HepG2 (cell line): ENCODE results near the gene LDLR. TPM values are rescaled to one million over a fixed set of nuclear protein-coding genes. Genes with fewer than 3 reads are reported as not detected.
A peak's percentile ranks its signal among the peaks of the same experiment; 100 is the strongest.

Source experiments
- ATAC-seq: fragments of 200-7000 bp; cut with Tn5 transposase; 3 replicates; pipeline ENCODE4 v1.9.1; 2020; ENCODE audit warnings: mild to moderate bottlenecking, moderate library complexity
- Bru-seq: library from RNA; stranded (reverse); fragments of 400-500 nt; gene quantifications from one replicate; lab custom pipeline; 2021; lab: Mats Ljungman, UMichigan
- BruChase-seq, 2 experiments: library from RNA; stranded (reverse); fragments of 400-500 nt; gene quantifications; one replicate each; lab custom pipeline; 2021; lab: Mats Ljungman, UMichigan
- BruUV-seq: library from RNA; stranded (reverse); fragments of 400-500 nt; replicated peaks from 2 replicates; lab custom pipeline; 2021; lab: Mats Ljungman, UMichigan
- CTCF ChIA-PET: fragments of 300-600 bp; formaldehyde crosslinking; extraction: SDS; loops from one replicate; lab custom pipeline; 2021; ENCODE audit warnings: low total read pairs, inconsistent platforms, low intra/inter-chr PET ratio; lab: Yijun Ruan, JAX
- POLR2A ChIA-PET: fragments of 350-600 bp; sonication (Branson Sonifier 250); formaldehyde crosslinking; loops from one replicate; lab custom pipeline; 2020; ENCODE audit warnings: antibody characterized with exemption, inconsistent platforms; lab: Yijun Ruan, JAX
- DNase-seq: peaks from one replicate; pipeline ENCODE4 v3.0.0-alpha.2; 2015; ENCODE audit warnings: low spot score
- FAIRE-seq: peaks from 3 replicates; lab custom pipeline; 2011; peaks lifted over from hg19 to GRCh38; lab: Jason Lieb, UNC
- H2AFZ ChIP-seq: one replicate; pipeline ENCODE4 v1.6.1; 2011; ENCODE audit warnings: low read length, inconsistent platforms
- H3K27ac ChIP-seq: fragments of 300-600 bp; 3 replicates; pipeline ENCODE4 v1.8.0; 2011; ENCODE audit warnings: mixed run types, mild to moderate bottlenecking, mixed read lengths, low read length, inconsistent platforms; ENCODE audit not compliant: insufficient read depth; ENCODE audit errors: extremely low read length
- H3K27me3 ChIP-seq, 2 experiments: fragments of 200-600 bp in 1 of 2; 2 replicates in 1 of 2; 3 replicates in 1 of 2; pipeline versions ENCODE4 v1.6.0 to v1.8.0; 2011; ENCODE audit warnings: low read length in 2 of 2, mild to moderate bottlenecking in 2 of 2, moderate library complexity in 2 of 2, inconsistent platforms in 1 of 2; ENCODE audit not compliant: insufficient read depth in 2 of 2, control insufficient read depth in 1 of 2
- H3K36me3 ChIP-seq, 2 experiments: fragments of 200-600 bp in 1 of 2; replicated peaks in 1 of 2; 2 replicates in 1 of 2; 3 replicates in 1 of 2; pipeline versions ENCODE4 v1.5.1 to v1.8.0; 2011; ENCODE audit warnings: low read length in 2 of 2, inconsistent platforms in 1 of 2; ENCODE audit not compliant: insufficient read depth in 2 of 2, control insufficient read depth in 1 of 2
- H3K4me1 ChIP-seq: 2 replicates; pipeline ENCODE4 v1.5.1; 2012; ENCODE audit warnings: low read length, inconsistent platforms; ENCODE audit not compliant: insufficient read depth
- H3K4me2 ChIP-seq: 2 replicates; pipeline ENCODE4 v1.6.0; 2011; ENCODE audit warnings: low read depth, low read length, inconsistent platforms
- H3K4me3 ChIP-seq, 3 experiments: fragments of 200-600 bp in 1 of 3; sonication (generic), shearing (Covaris generic) in 1 of 3; replicated peaks in 1 of 3; 2 replicates each; pipeline ENCODE4 v1.5.1; 2011 to 2016; ENCODE audit warnings: low read length in 3 of 3, inconsistent platforms in 2 of 3, low read depth in 2 of 3, mild to moderate bottlenecking in 2 of 3, control low read depth in 1 of 3, mixed read lengths in 1 of 3; ENCODE audit not compliant: insufficient read depth in 1 of 3
- H3K79me2 ChIP-seq: one replicate; pipeline ENCODE4 v1.6.1; 2011; ENCODE audit warnings: low read length, inconsistent platforms; ENCODE audit not compliant: insufficient read depth
- H3K9ac ChIP-seq: 2 replicates; pipeline ENCODE4 v1.6.0; 2011; ENCODE audit warnings: mild to moderate bottlenecking, low read depth, low read length, inconsistent platforms; ENCODE audit not compliant: insufficient read depth
- H3K9me3 ChIP-seq: 2 replicates; pipeline ENCODE4 v1.5.1; 2012; ENCODE audit warnings: mild to moderate bottlenecking, low read length
- H4K20me1 ChIP-seq: 2 replicates; pipeline ENCODE4 v1.6.0; 2011; ENCODE audit warnings: inconsistent platforms, mild to moderate bottlenecking, low read length, moderate library complexity; ENCODE audit not compliant: insufficient read depth
- EP300 ChIP-seq, 3 experiments: sonication (generic) in 1 of 3; formaldehyde crosslinking in 1 of 3; IDR thresholded peaks; 2 replicates each; pipeline versions ENCODE4 v1.5.1 to v1.6.1; 2011 to 2020; ENCODE audit warnings: low read depth in 2 of 3, low read length in 2 of 3, borderline replicate concordance in 1 of 3, improper control_type of control experiment in 1 of 3, mild to moderate bottlenecking in 1 of 3, missing genetic modification reagents in 1 of 3, moderate library complexity in 1 of 3
- HES4 ChIP-seq: sonication (generic); formaldehyde crosslinking; IDR thresholded peaks from 2 replicates; pipeline ENCODE4 v1.9.0; 2021; ENCODE audit warnings: mild to moderate bottlenecking, missing genetic modification reagents, borderline replicate concordance
- MEIS1 ChIP-seq: sonication (generic); formaldehyde crosslinking; IDR thresholded peaks from 2 replicates; pipeline ENCODE4 v1.9.0; 2021; ENCODE audit warnings: mild to moderate bottlenecking, missing genetic modification reagents, moderate library complexity, borderline replicate concordance
- NFKB2 ChIP-seq: sonication (generic); formaldehyde crosslinking; IDR thresholded peaks from 2 replicates; pipeline ENCODE4 v1.4.0; 2020; ENCODE audit warnings: missing genetic modification reagents, borderline replicate concordance
- SATB2 ChIP-seq: sonication (generic); formaldehyde crosslinking; IDR thresholded peaks from 2 replicates; pipeline ENCODE4 v1.5.0; 2020; ENCODE audit warnings: missing genetic modification reagents
- ZBTB20 ChIP-seq: sonication (generic); formaldehyde crosslinking; IDR thresholded peaks from 2 replicates; pipeline ENCODE4 v1.8.1; 2023; ENCODE audit warnings: missing genetic modification reagents, low read depth, mild to moderate bottlenecking, borderline replicate concordance
- ZXDC ChIP-seq: sonication (generic); formaldehyde crosslinking; IDR thresholded peaks from 2 replicates; pipeline ENCODE4 v1.5.0; 2020; ENCODE audit warnings: mild to moderate bottlenecking, missing genetic modification reagents
- WGBS: methylation state at CpG from one replicate; pipeline ENCODE4 v1.1.6; 2017; ENCODE audit warnings: low lambda C conversion rate; 5-methylcytosine and 5-hydroxymethylcytosine counted together
- in situ Hi-C: cut with HindIII; loops from 2 replicates; pipeline ENCODE4 v1.10.0; 2017; ENCODE audit warnings: low pct_unique_long_range_greater_than_20kb; ENCODE audit not compliant: extremely low pct_ligation_motif_present
- intact Hi-C: fragments of 100-400 bp; cut with micrococcal nuclease; formaldehyde crosslinking; loops from one replicate; pipeline ENCODE4 v1.10.0; 2022; ENCODE audit not compliant: unreplicated experiment
- long read RNA-seq, 2 experiments: library from RNA in 1 of 2; library from polyadenylated mRNA in 1 of 2; stranded (forward) in 1 of 2; unstranded in 1 of 2; transcript quantifications; one replicate each; pipeline ENCODE4 v2.0.0, GENCODE V29; 2019 to 2022
- polyA minus RNA-seq, 3 experiments: library from RNA; depleted of rRNA, polyadenylated mRNA; stranded (reverse); fragments of >200 nt; gene quantifications; 2 replicates each; pipeline ENCODE4 v1.2.3, GENCODE V29; 2011; ENCODE audit warnings: low replicate concordance in 1 of 3
- polyA plus RNA-seq, 8 experiments: library from polyadenylated mRNA; depleted of rRNA in 3 of 8; stranded (reverse) in 7 of 8; unstranded in 1 of 8; fragments of >200 nt; fragmentation: Illumina TruSeq in 4 of 8; extraction: Trizol in 4 of 8; gene quantifications; 2 replicates each; pipeline versions ENCODE4 v1.2.1 to v1.2.3, GENCODE V29; 2011 to 2016; ENCODE audit warnings: low read depth in 4 of 8, missing spikeins in 1 of 8, mixed read lengths in 1 of 8; ENCODE audit not compliant: insufficient read depth in 1 of 8
- total RNA-seq, 5 experiments: library from RNA; depleted of rRNA; stranded (reverse); fragments of >200 nt; fragmentation: Illumina TruSeq; extraction: Trizol; gene quantifications; 2 replicates each; pipeline ENCODE4 v1.2.3, GENCODE V29; 2016; ENCODE audit warnings: low read depth in 1 of 5

The LDLR gene
- 24.0 and 51.6 TPM in 2 replicates for total RNA-seq (2016; rRNA removed; fragmentation: Illumina TruSeq; extraction: Trizol)
- total RNA-seq (2016; cell fraction: cytosol; rRNA removed; fragmentation: Illumina TruSeq; extraction: Trizol; ENCODE audit: low read depth) = 18.8 and 19.8 TPM in 2 replicates
- 20.6 and 54.1 TPM in 2 replicates for total RNA-seq (2016; cell fraction: insoluble cytoplasmic fraction; rRNA removed; fragmentation: Illumina TruSeq; extraction: Trizol)
- 25.2 and 30.7 TPM in 2 replicates for total RNA-seq (2016; cell fraction: membrane; rRNA removed; fragmentation: Illumina TruSeq; extraction: Trizol)
- total RNA-seq (2016; cell fraction: nucleus; rRNA removed; fragmentation: Illumina TruSeq; extraction: Trizol) = 55.9 and 71.2 TPM in 2 replicates
- 92.5 and 135 TPM in 2 replicates for polyA plus RNA-seq (2011; rRNA removed)
- 45.7 and 58.8 TPM in 2 replicates for polyA plus RNA-seq (2011; cell fraction: cytosol; rRNA removed)
- 95.8 and 112 TPM in 2 replicates for polyA plus RNA-seq (2011; cell fraction: nucleus; rRNA removed)
- 45.0 and 107 TPM in 2 replicates for polyA plus RNA-seq (2012)
- 3.2 and 4.4 TPM in 2 replicates for polyA plus RNA-seq (2016; cell fraction: cytosol; fragmentation: Illumina TruSeq; extraction: Trizol; ENCODE audit: low read depth)
- polyA plus RNA-seq (2016; cell fraction: insoluble cytoplasmic fraction; fragmentation: Illumina TruSeq; extraction: Trizol; ENCODE audit: low read depth) = 11.3 and 19.1 TPM in 2 replicates
- 6.6 and 7.9 TPM in 2 replicates for polyA plus RNA-seq (2016; cell fraction: membrane; fragmentation: Illumina TruSeq; extraction: Trizol; ENCODE audit: low read depth)
- polyA plus RNA-seq (2016; cell fraction: nucleus; fragmentation: Illumina TruSeq; extraction: Trizol; ENCODE audit: insufficient read depth, low read depth) = 79.1 and 81.9 TPM in 2 replicates
- polyA minus RNA-seq (2011; rRNA and poly(A)+ RNA removed; ENCODE audit: low replicate concordance) = 183 and 246 TPM in 2 replicates
- 98.4 and 116 TPM in 2 replicates for polyA minus RNA-seq (2011; cell fraction: cytosol; rRNA and poly(A)+ RNA removed)
- 110 and 155 TPM in 2 replicates for polyA minus RNA-seq (2011; cell fraction: nucleus; rRNA and poly(A)+ RNA removed)
- Bru-seq, nascent RNA = percentile 84 among the genes with signal in this experiment
- percentile 90 among the genes with signal in this experiment for BruChase-seq, experiment 1, labeled RNA remaining after a 6-hour chase
- BruChase-seq, experiment 2, labeled RNA remaining after a 2-hour chase = percentile 91 among the genes with signal in this experiment
- long read RNA-seq, experiment 1, partial matches to known transcripts = 6 of 15 reads
- long read RNA-seq, experiment 1, other reads (novel, unspliced or antisense) = 8 of 15 reads
- long read RNA-seq, experiment 2, transcript LDLR-208 (18 exons, 3,617 nt) = major isoform, 45 of 247 reads
- long read RNA-seq, experiment 2, partial matches to known transcripts = 176 of 247 reads
- long read RNA-seq, experiment 2, other reads (novel, unspliced or antisense) = 25 of 247 reads

- WGBS = 2% methylated on average over 34 of the region's 43 CpGs
- ChIA-PET CTCF (no interaction called here), POLR2A (interaction anchor here (0.8 to 2.5 kb wide), 8 partner anchors 10 to 253 kb away, joined by 3 to 8 read pairs (median 4); partner anchors contain the start of gene TMED1)
- DNase-seq (peak; percentile 95), ATAC-seq (peak; percentile 66), FAIRE-seq (peak; percentile 97)
- Histone ChIP-seq H3K4me1 (peaks cover 61% of the 10 kb centered on the region), H3K4me2 (peak within 1 kb of the TSS; percentile 86), H3K9me3 (no peaks in the 10 kb centered on the region), H3K4me3 (peak within 1 kb of the TSS; percentile 81 to 93 (median 93)), H3K36me3 (peaks cover 3 to 11% of the 10 kb centered on the region in 2 experiments; a peak in 4 of 5 replicates), H3K79me2 (peaks cover 47% of the 10 kb centered on the region), H4K20me1 (peaks cover 38% of the 10 kb centered on the region), H3K27me3 (no peaks in the 10 kb centered on the region; a peak in 1 of 5 replicates), H3K27ac (peak within 1 kb of the TSS; percentile 97), H3K9ac (peak within 1 kb of the TSS; percentile 98), H2AFZ (no peak within 1 kb of the TSS)
- intact Hi-C loops (no loop called here), in situ Hi-C loops (no loop called here)
- TSS peak; percentile 78 for BruUV-seq
- no peak; the same call in 1 of the 2 replicates for TF ChIP-seq ZBTB20 (CRISPR knock-in tag)
- TF ChIP-seq ZXDC = 0 out of 2 replicates have a peak, but pooled peaks have one; percentile 65
- no peak for TF ChIP-seq SATB2 (CRISPR knock-in tag)
- 0 out of 2 replicates have a peak, but pooled peaks have one; percentile 38 for TF ChIP-seq MEIS1 (CRISPR knock-in tag)
- peak; percentile 62; the same call in 1 of the 2 replicates for TF ChIP-seq NFKB2 (CRISPR knock-in tag)
- TF ChIP-seq HES4 (CRISPR knock-in tag) = 0 out of 2 replicates have a peak, but pooled peaks have one; percentile 56
- TF ChIP-seq EP300 (IDR thresholded peaks at IDR 0.05; ENCODE audit: low read depth in 2 of 2, low read length in 2 of 2) = peak; percentile 16 to 64; a peak in 3 of 4 replicates
- TF ChIP-seq EP300 (CRISPR knock-in tag; IDR thresholded peaks at IDR 0.05; ENCODE audit: borderline replicate concordance) = peak; percentile 15; the same call in 1 of the 2 replicates
These were observed at the start of gene LDLR for GRCh38 chr19:11089254-11090013. Gene LDLR (plus strand): TSS chr19:11089463. CDS start chr19:11089549, 86 bp downstream.
